Measurements from ENCODE around the gene CARMIL1.
"Not testable (repeated sequence)": the region's sequence is repeated elsewhere in the genome, so short reads cannot be mapped to it uniquely, and the experiment has no call there.

The CARMIL1 gene

DNA sequence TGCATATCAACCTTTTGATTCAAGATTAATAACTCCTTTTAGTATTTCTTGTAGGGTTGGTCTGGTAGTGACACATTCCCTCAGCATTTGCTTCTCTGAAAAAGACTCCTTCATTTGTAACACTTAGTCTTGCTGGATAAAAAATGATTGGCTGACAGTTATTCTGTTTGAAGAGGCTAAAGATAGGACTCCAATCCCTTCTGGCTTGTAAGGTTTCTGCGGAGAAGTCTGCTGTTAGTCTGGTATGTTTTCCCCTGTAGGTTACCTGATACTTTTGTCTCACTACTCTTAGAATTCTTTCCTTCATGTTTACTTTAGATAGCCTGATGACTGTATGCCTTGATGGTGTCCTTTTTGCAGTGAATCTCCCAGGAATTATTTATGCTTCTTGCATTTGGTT is 96.0 kb downstream of the CARMIL1 start:
- DNase-seq, result no peak

- DNase-seq, result no peak
These were observed 98.5 kb downstream of the CARMIL1 start for GRCh38 chr6:25377664-25378063.

- DNase-seq, result no peak
These were observed 101.9 kb downstream of the CARMIL1 start for GRCh38 chr6:25381077-25381476.

GRCh38 chr6:25382476-25382875 is 103.3 kb downstream of the CARMIL1 start:
- DNase-seq, result not testable (repeated sequence)

DNA sequence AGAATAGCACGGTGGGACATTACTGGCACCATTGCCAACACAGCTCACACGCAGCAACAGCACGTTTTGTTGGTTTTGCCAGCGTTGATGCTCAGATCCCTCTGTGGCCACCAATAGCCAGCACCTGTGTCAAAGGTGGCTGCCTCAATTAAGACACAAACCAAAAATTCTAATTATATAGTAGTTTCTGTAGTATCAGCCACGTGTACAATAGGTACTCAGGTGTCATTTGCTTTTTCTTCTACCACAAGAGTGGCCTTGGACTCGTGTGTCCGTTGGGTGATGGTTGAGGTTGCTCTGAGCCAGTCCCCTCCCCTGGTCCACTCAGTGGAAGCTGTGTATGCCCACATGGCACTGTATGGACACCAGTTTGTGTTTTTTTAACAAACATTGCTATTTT is 105.1 kb downstream of the CARMIL1 start:
- no peak for DNase-seq

GRCh38 chr6:25384967-25385366 is 105.8 kb downstream of the CARMIL1 start:
- no peak for DNase-seq

DNA sequence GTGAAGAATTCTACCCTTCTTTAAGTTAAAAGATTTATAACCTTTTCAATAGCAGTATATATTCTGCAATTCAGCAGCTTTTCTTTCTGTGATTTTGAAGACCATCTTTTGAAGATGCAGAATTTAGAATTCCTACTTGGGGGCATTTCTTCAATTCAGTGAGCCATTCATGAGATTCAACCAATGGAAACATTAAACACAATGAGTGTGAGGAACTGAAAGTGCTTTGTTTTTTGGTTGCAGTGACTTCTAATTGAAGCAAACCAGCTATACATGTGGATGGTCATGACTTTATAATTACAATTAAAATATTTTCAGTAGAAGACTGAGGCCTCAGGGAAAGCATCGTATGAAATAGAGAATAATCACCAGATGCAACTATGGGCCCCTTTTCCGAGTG is 108.3 kb downstream of the CARMIL1 start:
- no peak for DNase-seq

- no peak for DNase-seq
These were observed 108.7 kb downstream of the CARMIL1 start for GRCh38 chr6:25387911-25388310.

- no peak for DNase-seq
These were observed 109.6 kb downstream of the CARMIL1 start for GRCh38 chr6:25388776-25389175.

GRCh38 chr6:25389471-25389870 is 110.3 kb downstream of the CARMIL1 start:
- DNase-seq, result no peak

DNA sequence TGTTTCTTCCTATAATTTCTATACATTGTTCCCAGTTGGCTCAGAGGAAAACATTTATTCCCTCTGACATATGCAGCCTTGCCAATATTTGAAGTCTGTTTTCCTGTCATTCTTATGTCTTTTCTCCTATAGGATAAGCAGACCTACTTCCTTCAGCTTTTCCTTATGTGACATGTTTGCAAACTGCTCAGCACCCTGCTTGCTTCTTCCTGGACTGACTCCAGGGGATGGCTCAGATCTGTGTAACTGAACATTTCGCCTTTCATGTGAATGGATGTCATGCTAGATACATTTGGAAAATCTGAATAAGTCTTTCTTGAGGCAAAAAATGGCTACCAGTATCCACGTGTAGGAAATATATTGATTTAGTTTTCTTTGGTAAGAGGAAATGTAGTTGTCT is 113.2 kb downstream of the CARMIL1 start:
- no peak for DNase-seq

DNA sequence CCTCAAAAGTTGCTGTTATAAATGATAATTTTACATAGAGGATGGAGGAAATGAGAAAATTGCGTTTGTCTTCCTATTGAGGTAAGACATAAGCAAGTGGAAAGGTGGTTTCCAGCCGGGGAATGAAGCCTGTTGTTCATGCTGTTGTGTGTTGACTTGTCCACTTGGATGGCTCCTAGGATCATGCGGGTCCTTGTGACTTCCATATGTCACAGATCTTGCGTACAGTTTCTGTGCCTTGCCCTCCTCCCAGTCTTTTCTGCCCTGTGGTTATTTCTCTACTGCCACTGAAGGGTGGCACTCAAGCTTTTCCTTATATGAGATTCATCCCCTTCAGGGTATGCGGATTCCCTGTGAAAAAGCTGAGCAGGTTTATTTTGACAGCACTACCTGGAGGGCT is 116.6 kb downstream of the CARMIL1 start:
- no peak for DNase-seq

DNA sequence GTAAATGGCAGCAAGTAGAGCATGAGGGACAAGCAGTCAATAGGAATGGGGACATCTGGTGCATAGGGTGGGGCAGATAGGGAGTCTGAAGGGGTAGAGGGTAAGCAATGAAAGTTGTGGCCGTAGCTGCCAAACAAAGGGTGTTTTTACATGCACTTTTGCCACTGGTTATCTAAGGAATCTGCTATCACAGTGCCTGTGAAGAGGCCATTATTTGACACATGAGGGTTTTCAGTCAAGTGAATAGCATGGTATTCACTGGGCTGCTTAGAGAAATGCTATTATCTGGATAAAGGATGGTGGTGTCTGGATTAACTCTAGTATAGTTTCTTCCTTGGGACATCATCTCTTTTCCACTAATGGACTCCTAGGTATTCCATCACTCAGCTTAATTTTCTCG is 118.2 kb downstream of the CARMIL1 start:
- no peak for DNase-seq

- DNase-seq, result no peak
These were observed 120.7 kb downstream of the CARMIL1 start for GRCh38 chr6:25399885-25400284.

DNA sequence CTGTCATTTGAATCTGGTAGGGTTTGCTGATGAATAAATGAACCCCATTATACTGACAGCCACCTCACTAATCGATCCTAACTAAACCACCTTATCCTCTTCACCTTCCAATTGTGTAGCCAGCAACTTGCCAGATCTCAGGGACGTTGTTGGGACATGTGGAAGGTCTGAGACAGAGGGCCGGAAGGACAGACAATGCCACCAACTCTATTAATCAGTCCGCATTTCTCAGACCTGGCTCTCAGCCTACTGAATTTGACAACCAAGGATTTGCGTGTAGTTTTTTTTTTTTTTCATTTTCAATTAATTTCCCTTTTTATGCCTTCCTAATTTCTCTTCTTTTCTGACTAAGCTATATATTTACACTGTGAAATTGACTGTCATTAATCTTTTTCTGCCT is 122.5 kb downstream of the CARMIL1 start:
- DNase-seq, result no peak

DNA sequence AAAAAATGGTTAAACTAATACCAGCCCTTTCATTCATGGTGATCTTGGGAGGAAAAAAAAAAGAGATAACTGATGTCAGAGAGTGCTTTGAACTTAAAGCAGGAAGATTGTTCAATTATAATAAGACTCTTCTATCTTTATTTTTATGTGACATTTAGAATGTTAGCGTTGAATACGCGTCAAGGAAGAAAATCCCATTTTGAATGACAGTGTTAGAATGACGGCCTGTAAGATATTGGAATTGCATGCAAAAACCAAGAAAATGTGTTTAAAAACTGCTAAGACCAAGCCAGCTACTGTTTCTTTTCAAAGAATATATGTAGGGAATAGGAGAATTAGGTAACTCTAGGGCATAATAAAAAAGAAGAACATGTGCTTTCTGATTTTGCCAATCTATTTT is 123.0 kb downstream of the CARMIL1 start:
- no peak for DNase-seq

DNA sequence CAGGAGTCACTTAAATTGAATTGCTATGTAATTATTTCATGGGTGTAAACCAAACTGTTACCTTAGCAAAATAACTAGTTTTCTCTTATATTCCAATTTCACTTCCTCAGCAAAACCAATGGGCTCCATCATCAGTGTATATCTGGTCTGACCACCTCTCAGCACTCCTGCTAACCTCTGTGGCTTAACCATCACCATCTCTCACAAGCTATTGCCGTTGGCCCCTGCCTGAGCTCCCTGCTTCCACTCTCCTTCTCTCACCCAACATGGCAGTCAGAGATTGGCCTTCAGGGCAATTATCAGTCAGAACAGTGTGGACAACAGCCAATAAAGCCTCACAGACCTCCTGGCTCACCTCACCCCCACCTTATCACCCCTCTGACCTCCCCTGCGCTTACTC is 124.0 kb downstream of the CARMIL1 start:
- no peak for DNase-seq

- DNase-seq, result no peak
These were observed 124.9 kb downstream of the CARMIL1 start for GRCh38 chr6:25404091-25404490.

DNA sequence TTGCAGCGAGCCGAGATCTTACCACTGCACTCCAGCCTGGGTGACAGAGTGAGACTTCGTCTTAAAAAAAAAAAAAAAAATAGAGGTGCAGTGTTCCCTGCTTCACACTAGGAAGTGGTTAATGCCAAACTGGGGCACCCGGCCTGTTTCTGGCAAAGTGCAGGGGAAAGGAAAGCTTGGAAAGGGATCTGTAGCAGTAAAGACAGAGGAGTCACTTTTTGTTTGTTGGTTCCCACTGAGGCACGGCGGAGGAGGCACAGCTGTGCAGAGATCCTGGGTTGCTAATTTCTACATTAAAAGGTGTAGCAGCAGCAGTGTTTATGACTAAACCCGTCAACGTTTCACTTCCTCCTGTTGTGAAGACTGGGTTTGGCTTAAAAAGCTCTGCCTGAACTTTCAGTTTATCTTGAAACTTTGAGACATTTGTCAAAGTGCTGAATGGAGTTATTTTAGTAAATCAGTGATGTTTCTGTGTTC is 125.6 kb downstream of the CARMIL1 start:
- no peak for DNase-seq

DNA sequence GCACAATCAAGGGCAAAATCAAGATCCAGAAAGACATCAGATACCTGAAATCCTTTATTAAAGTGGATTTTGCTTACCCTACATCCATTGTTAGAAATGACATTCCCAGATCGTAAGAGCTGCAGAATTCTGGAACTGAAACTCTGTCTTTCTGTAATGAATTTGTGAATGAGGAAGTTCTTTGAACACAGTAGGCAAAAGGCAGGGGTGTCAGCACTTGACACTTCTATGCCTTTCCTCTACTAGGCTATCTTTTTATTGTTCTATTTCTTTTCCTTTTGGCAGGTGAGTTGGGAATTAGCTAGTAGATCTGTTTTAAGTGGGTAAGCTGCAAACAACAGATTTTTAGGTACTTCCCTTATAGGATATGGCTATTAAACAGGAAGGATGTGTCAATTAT is 126.3 kb downstream of the CARMIL1 start:
- no peak for DNase-seq

DNA sequence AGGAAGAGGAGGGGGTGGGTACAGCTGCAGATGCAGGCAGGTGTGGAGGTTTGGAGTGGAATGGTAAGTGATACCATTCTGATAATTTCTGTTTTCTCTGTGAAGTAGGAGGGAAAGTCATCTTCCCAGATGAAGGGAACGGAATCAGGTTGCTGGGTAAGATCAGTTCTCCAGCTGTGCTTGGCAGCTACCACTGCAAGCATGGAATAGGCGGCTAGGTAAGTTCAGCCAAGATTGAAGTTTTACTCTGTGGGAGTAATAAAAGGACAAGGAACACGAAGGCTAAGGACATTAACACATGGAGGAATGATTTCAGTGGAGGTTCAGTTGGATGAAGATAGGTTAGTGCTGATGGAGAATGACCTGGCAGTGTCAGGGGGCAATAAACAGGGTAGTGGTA is 128.3 kb downstream of the CARMIL1 start:
- DNase-seq, result no peak

GRCh38 chr6:25410102-25410501 is 130.9 kb downstream of the CARMIL1 start:
- no peak for DNase-seq

DNA sequence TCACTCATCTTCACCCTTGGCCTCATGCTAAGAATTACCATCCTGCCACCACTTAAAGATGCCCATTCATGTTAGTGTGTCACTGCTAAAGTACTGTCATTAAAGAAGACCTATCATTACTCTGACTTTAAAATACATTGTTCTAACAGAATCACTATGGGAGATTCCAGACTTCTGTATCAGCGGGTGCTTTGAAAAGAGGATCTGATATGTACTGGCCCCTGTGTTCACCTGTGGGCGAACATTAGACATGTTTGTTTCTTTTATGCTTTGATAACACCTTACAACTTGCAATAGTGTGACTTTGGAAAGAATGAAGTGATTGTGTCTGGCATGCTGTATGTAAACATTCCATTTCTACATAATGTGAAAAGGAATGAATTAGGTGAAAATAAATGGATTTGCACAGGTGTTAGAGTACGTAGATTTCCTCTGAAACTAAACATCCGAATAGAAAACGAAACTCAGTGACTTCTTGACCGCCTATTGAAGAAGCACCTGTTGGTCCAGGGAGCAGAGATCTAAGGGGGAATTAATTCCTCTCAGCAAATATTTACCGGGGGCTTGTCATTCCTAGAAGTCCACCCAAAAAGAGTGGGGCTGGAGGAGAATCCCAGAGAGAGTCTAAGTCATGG is 132.3 kb downstream of the CARMIL1 start:
- no peak for DNase-seq

DNA sequence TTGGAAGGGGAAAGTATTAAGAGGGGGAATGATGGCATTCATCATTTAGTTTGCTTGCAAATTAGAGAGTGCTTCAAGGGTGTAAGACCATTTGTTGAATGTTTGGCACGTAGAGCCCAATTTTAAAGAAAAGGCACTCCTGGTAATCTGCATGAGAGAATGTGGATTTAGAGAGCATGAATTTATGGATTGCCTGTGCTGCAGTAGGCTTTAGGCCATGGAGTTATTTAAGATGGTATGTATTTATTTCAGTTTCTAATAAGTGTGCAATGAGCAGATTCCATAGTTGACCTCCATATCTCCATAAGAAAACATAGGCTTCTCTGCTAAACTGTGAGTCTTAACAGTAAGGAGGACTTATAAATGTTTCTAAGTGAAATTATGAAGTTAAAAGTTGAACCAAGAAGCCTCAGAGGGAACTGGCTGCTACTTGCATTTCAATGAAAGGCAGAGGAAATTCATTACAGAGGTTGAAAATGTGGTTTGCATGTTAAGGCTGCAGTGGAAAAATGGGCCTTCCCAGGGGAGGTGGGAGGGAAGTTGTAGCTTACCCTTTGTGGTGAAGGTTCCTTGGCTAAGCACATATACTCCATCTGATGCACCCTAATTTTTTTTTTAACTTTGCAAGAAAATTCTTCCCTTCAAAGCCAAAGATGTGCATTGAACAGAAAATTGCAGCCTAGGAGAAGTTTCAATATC is 134.2 kb downstream of the CARMIL1 start:
- no peak for DNase-seq

GRCh38 chr6:25414168-25414567 is 135.0 kb downstream of the CARMIL1 start:
- no peak for DNase-seq

All from NCI-H2171 (cell line).